Measurements from ENCODE around the gene UBA52.
A peak's percentile ranks its signal among the peaks of the same experiment; 100 is the strongest.
"Not testable (repeated sequence)": the region's sequence is repeated elsewhere in the genome, so short reads cannot be mapped to it uniquely, and the experiment has no call there.

Gene UBA52

GRCh38 chr19:18557411-18558201 lies 14.1 kb upstream of the UBA52 start, which contains the start of gene KXD1:
Gene KXD1 (plus strand): TSS chr19:18557870. CDS start chr19:18562057, 4,187 bp downstream.
- peak; percentile 100 for DNase-seq

DNA sequence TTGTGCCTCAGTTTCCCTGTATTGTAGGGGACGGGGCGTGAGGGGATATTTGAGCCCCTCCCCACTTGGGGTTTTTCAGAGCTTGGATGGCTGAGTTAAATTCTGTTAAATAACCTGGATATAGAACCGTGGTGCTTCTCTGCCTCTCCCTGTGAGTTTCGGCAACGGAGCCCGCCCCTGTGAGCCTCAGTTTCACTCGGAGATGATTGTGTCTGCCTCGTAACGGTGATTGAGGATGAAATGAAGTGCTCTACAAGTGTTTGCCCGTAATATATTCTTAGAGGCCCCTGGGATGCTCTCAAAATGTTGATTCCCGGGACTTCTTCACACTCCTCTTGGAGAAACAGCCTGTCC lies 13.5 kb upstream of the UBA52 start:
- DNase-seq = no peak

DNA sequence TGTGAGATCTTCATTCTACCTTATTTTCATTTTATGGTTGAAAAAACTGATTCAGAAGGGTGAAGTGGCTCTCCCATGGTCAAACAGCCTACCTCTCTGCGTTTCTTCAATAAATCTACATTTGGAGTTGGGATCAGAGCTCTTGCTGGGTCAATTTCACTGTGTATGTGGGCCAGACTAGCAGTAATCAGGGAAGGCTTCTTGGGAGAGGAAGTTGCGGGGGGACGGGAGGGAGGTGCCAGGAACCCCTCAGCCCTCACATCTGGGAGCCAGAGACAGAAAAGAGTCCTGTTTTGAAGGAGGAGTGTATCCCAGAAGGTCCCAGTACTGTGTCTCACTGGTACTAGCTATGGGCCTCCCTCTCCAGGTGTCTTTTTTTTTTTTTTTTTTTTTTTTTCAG lies 13.1 kb upstream of the UBA52 start:
- no peak for DNase-seq

- DNase-seq = no peak
These were observed 12.0 kb upstream of the UBA52 start for GRCh38 chr19:18559685-18560084.

- DNase-seq = no peak
These were observed 9.6 kb upstream of the UBA52 start for GRCh38 chr19:18562086-18562485.

DNA sequence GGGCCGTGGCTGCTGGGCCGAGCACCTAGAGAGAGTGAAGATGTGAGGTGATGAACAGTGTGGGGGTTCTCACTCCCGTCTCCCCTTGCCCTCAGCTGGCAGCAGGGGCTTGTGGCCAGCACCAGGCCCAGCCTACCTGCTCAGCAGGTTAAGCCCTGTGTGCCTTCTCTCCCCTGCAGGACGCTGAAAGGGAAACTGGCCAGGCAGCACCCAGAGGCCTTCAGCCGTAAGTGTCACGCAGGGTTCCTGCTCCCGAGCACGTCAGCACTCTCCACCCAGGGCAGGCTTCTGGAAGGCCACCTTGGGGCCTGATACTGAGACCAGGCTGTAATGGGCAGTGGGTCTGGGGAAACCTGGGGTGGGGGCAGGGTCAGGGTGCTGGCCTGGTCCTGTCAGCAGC lies 4.7 kb upstream of the UBA52 start:
- DNase-seq = no peak

DNA sequence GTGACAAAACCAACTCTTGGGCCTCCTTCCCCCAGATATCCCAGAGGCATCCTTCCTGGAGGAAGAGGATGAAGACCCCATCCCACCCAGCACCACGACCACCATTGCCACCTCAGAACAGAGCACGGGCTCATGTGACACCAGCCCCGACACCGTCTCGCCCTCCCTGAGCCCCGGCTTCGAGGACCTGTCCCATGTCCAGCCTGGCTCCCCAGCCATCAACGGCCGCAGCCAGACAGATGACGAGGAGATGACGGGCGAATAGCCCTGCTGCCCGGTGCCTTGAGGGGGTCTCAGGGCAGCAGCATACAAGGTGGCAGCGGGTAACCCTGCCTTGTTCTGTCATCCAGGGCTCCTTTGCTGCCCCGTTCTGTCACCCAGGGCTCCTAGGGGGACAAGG lies 3.3 kb upstream of the UBA52 start:
- no peak for DNase-seq

DNA sequence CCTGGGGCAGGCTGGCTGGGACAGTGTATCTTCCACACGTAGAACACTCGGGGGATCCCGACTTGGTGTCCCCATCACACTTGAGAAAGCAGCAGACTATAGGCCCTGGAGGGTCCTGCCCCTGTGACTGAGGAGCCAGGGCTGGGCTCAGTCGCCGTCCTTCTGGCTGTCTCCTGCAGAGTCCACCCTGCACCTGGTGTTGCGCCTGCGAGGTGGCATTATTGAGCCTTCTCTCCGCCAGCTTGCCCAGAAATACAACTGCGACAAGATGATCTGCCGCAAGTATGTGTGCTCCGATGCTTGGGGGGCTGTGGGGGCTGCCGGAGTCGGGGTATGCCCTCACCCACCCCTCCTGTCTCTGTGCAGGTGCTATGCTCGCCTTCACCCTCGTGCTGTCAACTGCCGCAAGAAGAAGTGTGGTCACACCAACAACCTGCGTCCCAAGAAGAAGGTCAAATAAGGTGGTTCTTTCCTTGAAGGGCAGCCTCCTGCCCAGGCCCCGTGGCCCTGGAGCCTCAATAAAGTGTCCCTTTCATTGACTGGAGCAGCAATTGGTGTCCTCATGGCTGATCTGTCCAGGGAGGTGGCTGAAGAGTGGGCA lies 3.1 kb downstream of the UBA52 start:
- DNase-seq = no peak

- no peak for DNase-seq
These were observed 4.7 kb downstream of the UBA52 start for GRCh38 chr19:18576383-18576782.

GRCh38 chr19:18577365-18577914 lies 5.8 kb downstream of the UBA52 start:
- no peak for DNase-seq

DNA sequence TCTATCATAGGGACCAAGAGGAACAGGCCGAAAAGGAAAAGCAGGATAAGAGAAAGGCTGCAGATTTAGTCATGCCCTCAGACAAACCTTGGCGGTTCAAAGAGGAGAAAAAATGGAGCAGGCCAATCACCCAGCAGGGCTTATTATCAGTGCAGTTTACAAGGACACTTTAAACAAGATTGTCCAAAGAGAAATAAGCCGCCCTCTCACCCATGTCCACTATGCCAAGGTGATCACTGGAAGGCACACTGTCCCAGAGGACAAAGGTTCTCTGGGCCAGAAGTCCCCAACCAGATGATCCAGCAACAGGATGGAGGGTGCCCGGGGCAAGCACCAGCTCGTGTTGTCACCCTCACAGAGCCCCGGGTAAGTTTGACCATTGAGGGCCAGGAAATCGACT lies 8.7 kb downstream of the UBA52 start:
- no peak for DNase-seq

GRCh38 chr19:18586306-18586705 lies 14.6 kb downstream of the UBA52 start:
- no peak for DNase-seq

GRCh38 chr19:18587561-18587960 lies 15.9 kb downstream of the UBA52 start:
- DNase-seq = no peak

DNA sequence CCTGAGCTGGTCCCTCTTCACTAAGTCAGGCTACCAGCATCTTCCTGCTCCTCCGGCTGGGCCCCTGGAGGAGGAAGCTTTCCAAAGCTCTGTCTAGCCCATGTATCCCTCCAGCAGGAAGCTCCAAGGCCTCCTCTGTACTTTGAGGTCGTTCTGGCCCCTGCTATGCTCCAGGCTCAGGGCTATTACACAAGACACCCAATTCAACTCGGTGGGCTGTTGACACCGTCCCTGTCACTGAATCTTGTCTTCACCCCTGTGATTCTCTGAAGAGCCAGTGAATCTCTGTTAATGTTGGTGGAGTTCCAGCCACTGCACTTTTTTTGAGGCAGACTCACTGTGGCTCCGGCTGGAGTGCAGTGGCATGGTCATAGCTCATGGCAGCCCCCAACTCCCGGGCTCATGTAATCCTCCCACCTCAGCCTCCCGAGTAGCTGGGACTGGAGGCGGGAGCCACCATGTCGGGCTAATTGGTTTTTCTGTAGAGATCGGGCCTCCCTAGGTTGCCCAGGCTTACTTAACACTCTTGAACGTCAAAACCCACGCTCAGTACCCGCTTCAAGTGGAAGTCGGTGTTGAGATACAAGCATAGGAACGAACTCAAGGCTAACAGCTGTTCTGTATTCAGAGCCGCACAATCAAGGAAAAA lies 16.4 kb downstream of the UBA52 start:
- peak; percentile 93 for DNase-seq

DNA sequence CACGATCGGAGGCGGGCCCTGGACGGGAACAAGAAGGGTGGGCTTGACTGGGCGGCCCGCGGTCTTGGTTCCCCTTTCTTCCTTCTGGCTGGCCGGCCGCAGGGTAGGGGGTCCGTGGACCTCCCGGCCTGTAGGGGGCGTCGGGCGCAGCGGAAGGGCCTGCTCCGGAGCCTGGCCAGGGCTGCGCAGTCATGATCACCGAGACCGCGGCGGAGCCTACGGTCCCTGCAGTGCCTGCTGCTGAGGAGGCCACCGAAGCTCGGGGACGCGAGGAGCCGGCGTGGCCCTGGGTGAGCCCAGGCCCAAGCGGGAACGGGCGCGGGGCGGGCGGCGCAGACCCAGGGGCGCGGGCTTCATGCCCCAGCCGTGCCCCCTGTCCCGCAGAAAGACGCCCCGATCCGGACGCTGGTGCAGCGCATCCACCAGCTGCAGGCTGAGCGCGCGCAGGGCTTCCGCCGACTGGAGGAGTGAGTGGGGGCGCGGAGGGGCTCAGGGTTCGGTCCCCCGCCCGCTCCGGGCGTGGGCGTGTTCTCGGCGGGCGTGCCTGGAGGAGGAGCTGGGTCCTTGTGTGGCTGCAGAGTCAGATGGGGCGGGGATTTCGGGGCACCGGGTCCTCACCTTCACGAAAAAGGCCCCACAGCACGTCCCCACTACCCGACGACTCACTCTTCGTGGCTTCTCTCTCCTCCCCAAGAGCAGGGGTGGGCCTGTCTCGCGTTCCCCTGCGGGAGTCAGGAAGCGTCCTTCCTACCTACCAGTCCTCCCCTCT lies 17.1 kb downstream of the UBA52 start, which contains the start of gene REX1BD:
REX1BD (plus strand) TSS at position 188 of the 769 bp plus-strand sequence; CDS start at position 192, 4 bp downstream.
- peak; percentile 95 for DNase-seq

GRCh38 chr19:18589380-18590272 lies 18.0 kb downstream of the UBA52 start:
- peak; percentile 99 for DNase-seq

DNA sequence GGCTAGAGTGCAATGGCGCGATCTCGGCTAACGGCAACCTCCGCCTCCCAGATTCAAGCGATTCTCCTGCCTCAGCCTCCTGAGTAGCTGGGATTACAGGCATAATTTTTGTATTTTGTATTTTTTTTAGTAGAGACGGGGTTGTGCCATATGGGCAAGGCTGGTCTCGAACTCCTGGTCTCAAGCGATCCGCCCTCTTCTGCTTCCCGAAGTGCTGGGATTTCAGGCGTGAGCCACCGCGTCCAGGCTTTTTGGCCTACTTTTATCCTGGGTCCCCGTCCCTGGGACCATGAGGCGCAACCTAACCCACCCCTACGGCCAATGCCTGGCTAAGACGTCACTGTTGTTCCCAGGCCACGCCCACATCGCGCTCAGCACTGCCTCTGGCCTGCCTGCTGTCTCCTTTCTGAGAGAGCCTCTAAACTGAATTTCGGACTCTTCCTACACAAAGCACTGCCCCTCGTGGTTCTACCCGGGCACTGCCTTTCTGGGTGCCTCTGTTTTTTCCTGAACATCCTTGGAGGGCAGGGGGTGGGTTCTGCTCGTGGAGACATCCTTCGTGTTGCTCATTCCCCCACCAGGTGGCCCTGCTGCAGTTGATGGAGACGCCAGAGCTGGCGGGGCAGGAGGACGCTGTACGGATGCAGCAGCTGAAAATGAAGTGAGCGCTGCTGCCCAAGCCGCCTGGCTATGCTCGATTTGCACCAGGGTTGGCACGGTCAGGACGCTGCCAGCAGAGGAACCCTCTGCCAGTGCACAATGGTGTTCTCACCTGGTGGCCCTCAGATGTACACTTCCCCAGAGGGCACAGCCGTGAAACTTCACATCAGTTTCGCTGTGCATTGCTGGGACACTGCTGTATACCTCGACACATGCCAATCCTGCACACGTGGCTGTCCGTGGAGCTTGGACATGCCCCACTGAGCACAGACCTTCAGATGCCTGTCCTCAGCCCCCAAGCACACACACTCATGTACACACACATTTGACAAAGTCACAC lies 18.9 kb downstream of the UBA52 start:
- DNase-seq = peak; percentile 99

GRCh38 chr19:18591735-18592385 lies 20.2 kb downstream of the UBA52 start:
- DNase-seq = no peak

DNA sequence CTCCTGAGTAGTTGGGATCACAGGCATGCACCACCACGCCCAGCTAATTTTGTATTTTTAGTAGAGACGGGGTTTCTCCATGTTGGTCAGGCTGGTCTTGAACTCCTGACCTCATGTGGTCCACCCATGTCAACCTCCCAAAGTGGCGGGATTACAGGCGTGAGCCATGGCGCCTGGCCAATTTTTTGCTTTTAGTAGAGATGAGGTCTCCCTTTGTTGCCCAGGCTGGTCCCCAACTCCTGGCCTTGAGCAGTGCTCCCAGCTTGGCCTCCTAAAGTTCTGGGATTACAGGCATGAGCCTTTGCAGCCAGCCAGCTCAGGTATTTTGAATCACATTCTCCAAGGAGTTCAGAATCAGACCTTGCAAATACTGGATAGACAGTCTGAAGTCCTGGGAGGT lies 21.1 kb downstream of the UBA52 start:
- not testable (repeated sequence) for DNase-seq
